ENCODE results near the gene SCUBE3. TPM values are rescaled to one million over a fixed set of nuclear protein-coding genes. Genes with fewer than 3 reads are reported as not detected.

SCUBE3 gene
- total RNA-seq, 2 donors from 2014 or later, result 2.0 to 3.4 TPM

DNA sequence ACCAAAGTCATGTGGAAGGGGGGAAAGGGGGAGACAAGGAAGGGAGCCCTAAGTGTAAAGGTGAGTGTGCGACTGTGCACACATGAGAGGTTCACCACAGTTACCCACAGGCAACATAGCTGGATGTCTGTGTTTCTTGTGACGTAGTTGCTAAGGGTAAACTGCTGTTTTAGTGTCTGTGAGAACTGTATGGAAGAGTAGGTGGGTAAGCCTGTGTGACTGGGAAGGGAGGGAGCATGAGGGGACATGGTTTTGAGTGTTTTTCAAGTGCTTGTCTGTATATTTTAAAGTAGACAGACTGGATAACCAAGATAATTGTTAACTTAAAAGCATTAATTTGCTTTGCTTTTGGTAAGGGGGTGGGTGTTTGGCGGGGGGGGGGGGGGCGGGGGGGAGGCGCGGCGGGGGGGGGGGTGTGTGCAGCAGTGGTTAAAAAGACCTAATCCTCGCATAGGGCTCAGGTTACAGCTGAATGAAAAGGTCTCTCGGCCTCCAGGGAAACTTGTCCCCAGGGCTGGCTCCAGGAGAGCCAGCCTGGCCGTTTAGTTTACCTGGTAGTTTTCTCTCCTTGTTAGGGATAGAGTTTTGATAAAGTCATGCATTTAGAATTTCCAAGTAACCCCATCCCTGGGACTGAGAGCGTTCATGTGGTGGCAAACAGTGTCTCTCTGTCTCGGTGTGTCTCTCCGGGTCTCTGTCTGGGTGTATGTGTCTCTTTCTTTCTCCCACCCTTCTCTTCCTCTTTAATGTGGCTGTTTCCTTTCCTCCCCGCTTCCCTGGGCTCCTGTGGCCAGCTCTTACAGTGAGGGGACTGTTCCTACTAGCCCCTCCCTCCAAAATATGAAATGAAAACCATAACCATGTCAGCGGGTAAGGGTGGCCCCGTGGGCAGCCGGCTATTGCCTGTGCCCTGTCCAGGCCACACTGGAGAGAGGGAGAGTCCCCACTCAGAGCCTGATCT is 3.4 kb downstream of the SCUBE3 start:
- DNase-seq (ENCODE audit: low spot score), result no peak
- Histone ChIP-seq H3K4me3 (no peak overlapping the region), H3K4me1 (replicated peaks) (no peaks in the 10 kb centered on the region), H3K27me3 (replicated peaks; ENCODE audit: insufficient read depth) (no peaks in the 10 kb centered on the region), H3K36me3 (no peaks in the 10 kb centered on the region), H3K9me3 (no peaks in the 10 kb centered on the region), H3K27ac (no peak overlapping the region)
- 38% methylated on average over 13 of the region's 17 CpGs for WGBS
- TF ChIP-seq, protein P1, sequence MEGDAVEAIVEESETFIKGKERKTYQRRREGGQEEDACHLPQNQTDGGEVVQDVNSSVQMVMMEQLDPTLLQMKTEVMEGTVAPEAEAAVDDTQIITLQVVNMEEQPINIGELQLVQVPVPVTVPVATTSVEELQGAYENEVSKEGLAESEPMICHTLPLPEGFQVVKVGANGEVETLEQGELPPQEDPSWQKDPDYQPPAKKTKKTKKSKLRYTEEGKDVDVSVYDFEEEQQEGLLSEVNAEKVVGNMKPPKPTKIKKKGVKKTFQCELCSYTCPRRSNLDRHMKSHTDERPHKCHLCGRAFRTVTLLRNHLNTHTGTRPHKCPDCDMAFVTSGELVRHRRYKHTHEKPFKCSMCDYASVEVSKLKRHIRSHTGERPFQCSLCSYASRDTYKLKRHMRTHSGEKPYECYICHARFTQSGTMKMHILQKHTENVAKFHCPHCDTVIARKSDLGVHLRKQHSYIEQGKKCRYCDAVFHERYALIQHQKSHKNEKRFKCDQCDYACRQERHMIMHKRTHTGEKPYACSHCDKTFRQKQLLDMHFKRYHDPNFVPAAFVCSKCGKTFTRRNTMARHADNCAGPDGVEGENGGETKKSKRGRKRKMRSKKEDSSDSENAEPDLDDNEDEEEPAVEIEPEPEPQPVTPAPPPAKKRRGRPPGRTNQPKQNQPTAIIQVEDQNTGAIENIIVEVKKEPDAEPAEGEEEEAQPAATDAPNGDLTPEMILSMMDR (IDR thresholded peaks at IDR 0.05), result no peak
- no peak for TF ChIP-seq POLR2A (IDR thresholded peaks at IDR 0.05)
- intact Hi-C loops (cut with DNase I), result no loop called here

DNA sequence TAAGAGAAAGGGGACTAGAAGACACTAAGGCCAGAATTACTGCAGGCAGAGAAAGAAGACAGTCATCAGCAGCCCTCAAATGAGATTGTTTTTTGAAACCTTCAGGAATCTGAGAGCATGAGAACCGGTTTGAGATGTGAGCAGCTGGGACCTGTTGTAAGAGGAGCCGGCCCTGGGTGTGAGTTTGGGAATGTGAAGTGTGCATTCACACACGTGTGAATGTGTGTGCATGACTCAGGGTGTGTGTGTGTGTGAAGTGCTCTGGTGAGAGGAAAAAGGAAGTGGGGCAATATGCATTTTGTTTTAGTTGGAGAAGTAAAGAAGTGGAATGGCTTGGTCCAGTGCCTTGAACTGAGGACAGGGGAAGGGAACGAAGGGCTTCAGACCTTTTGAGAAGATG is 4.3 kb downstream of the SCUBE3 start:
- 32% methylated on average over 4 of the region's 4 CpGs for WGBS
- TF ChIP-seq POLR2AphosphoS5 (IDR thresholded peaks at IDR 0.05), result no peak
- no peak for TF ChIP-seq POLR2A (IDR thresholded peaks at IDR 0.05)
- TF ChIP-seq, protein P1 (IDR thresholded peaks at IDR 0.05), result no peak
- Histone ChIP-seq H3K9me3 (no peaks in the 10 kb centered on the region), H3K4me3 (no peak overlapping the region), H3K27ac (no peak overlapping the region), H3K4me1 (replicated peaks) (no peaks in the 10 kb centered on the region), H3K36me3 (no peaks in the 10 kb centered on the region), H3K27me3 (replicated peaks; ENCODE audit: insufficient read depth) (no peaks in the 10 kb centered on the region)
- DNase-seq (ENCODE audit: low spot score), result no peak
- intact Hi-C loops (cut with DNase I), result no loop called here

DNA sequence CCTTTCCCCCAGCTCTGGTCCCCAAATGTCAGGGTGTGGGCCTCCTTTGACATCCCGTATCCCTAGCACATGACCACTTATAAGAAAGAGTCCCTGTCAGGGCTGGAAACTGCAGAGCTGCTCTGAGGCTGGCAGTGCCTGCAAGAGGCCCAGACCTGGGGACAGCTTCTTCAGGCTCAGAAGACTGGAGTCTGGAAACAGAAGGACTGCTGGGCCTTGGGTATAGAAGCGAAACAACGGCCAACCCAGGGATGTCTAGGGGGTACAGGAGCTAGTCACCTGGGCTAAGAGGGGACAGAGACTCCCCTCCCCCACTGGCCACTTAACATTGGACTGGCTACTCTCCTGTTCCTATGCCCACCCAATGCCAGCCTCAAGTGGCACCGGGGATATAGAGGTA is 4.7 kb downstream of the SCUBE3 start:
- no peak overlapping the region for H3K4me3 ChIP-seq
- H3K27ac ChIP-seq, result no peak overlapping the region
- TF ChIP-seq, protein P1 (IDR thresholded peaks at IDR 0.05), result no peak
- TF ChIP-seq POLR2A (IDR thresholded peaks at IDR 0.05) (no peak), POLR2AphosphoS5 (IDR thresholded peaks at IDR 0.05) (no peak)
- no peaks in the 10 kb centered on the region for H3K36me3 ChIP-seq
- no peaks in the 10 kb centered on the region for H3K4me1 ChIP-seq (replicated peaks)
- H3K9me3 ChIP-seq, result no peaks in the 10 kb centered on the region
- WGBS, result 80% methylated on average over 4 of the region's 4 CpGs
- H3K27me3 ChIP-seq (replicated peaks; ENCODE audit: insufficient read depth), result no peaks in the 10 kb centered on the region
- intact Hi-C loops (cut with DNase I), result no loop called here
- DNase-seq (ENCODE audit: low spot score), result no peak

GRCh38 chr6:35219683-35220326 is 6.0 kb downstream of the SCUBE3 start:
- no peaks in the 10 kb centered on the region for H3K27me3 ChIP-seq (replicated peaks; ENCODE audit: insufficient read depth)
- no peaks in the 10 kb centered on the region for H3K9me3 ChIP-seq
- H3K4me1 ChIP-seq (replicated peaks), result no peaks in the 10 kb centered on the region
- intact Hi-C loops (cut with DNase I), result no loop called here
- TF ChIP-seq POLR2AphosphoS5 (IDR thresholded peaks at IDR 0.05) (no peak), POLR2A (IDR thresholded peaks at IDR 0.05) (no peak)
- TF ChIP-seq, protein P1 (IDR thresholded peaks at IDR 0.05), result no peak
- WGBS, result 32% methylated on average over 4 of the region's 4 CpGs
- no peak overlapping the region for H3K4me3 ChIP-seq
- DNase-seq (ENCODE audit: low spot score), result no peak
- H3K27ac ChIP-seq, result no peak overlapping the region
- H3K36me3 ChIP-seq, result no peaks in the 10 kb centered on the region

All from prostate gland (tissue), 2 donors.